Aorta (tissue), 5 donors: ENCODE data around the gene NUBPL. TPM values are rescaled to one million over a fixed set of nuclear protein-coding genes. Genes with fewer than 3 reads are reported as not detected.

Experiments used
- ATAC-seq: fragments of 200-7000 bp; cut with Tn5 transposase; one replicate; pipeline ENCODE4 v1.9.1; 2022; ENCODE audit warnings: moderate library complexity; ENCODE audit not compliant: low FRiP score
- DNase-seq, 2 donors: peaks; one replicate each; pipeline ENCODE4 v3.0.0-alpha.2; 2020
- H3K27ac ChIP-seq, 2 donors: one replicate each; pipeline ENCODE4 v1.5.1; 2013; ENCODE audit warnings: low read length in 2 of 2, mild to moderate bottlenecking in 2 of 2, moderate library complexity in 2 of 2, control low read depth in 1 of 2, inconsistent platforms in 1 of 2, low read depth in 1 of 2
- H3K27me3 ChIP-seq, 2 donors: one replicate each; pipeline ENCODE4 v1.6.1; 2013; ENCODE audit warnings: control low read depth in 1 of 2, low read length in 1 of 2, mild to moderate bottlenecking in 1 of 2, moderate library complexity in 1 of 2; ENCODE audit not compliant: insufficient read depth in 2 of 2, control insufficient read depth in 1 of 2
- H3K36me3 ChIP-seq, 2 donors: one replicate each; pipeline ENCODE4 v1.6.1; 2013; ENCODE audit warnings: control low read depth in 1 of 2, low read length in 1 of 2, mild to moderate bottlenecking in 1 of 2; ENCODE audit not compliant: insufficient read depth in 2 of 2, control insufficient read depth in 1 of 2
- H3K4me1 ChIP-seq, 2 donors: one replicate each; pipeline ENCODE4 v1.6.1; 2013; ENCODE audit warnings: low read length in 2 of 2, control low read depth in 1 of 2, mild to moderate bottlenecking in 1 of 2, moderate library complexity in 1 of 2; ENCODE audit not compliant: insufficient read depth in 2 of 2, control insufficient read depth in 1 of 2
- H3K4me3 ChIP-seq, 2 donors: one replicate each; pipeline ENCODE4 v1.5.1; 2013; ENCODE audit warnings: low read length in 2 of 2, control low read depth in 1 of 2, mild to moderate bottlenecking in 1 of 2
- H3K9me3 ChIP-seq: one replicate; pipeline ENCODE4 v1.6.1; 2013; ENCODE audit warnings: mild to moderate bottlenecking, low read length; ENCODE audit not compliant: control insufficient read depth
- WGBS, 2 donors: extraction: QIAGEN DNeasy Blood & Tissue Kit; methylation state at CpG; one replicate each; pipeline ENCODE4 v1.1.7; 2013; 5-methylcytosine and 5-hydroxymethylcytosine counted together
- intact Hi-C, 2 donors: fragments of 100-400 bp; cut with DNase I; formaldehyde crosslinking; loops; one replicate each; pipeline versions ENCODE4 v1.14.2 to v1.15.0; 2022
- polyA plus RNA-seq, 2 donors: library from polyadenylated mRNA; stranded (reverse); fragments of 200-250 nt; gene quantifications; one replicate each; pipeline ENCODE4 v1.2.3, GENCODE V29; 2013
- total RNA-seq, 2 donors: library from RNA; stranded (reverse); fragmentation: NEBNext Ultra II Directional; extraction: Animal tissue kit (Norgen Biotek cat#: 25700); gene quantifications; one replicate each; pipeline ENCODE4 v1.2.1, GENCODE V29; 2021
- donor health status: healthy with polysubstance abuse.
- donor health status: Bipolar disorder and iron deficiency.
- donor health status: DM: no; HTN: no; CAD: no.
- donor health status: DM: no; HTN: no; CAD: no.
- donor health status: DM: yes; HTN: yes; CAD: no.

NUBPL gene
- total and polyA plus RNA-seq, 4 donors, result 6.6 to 15.9 (median 9.5) TPM

GRCh38 chr14:31672709-31673108 is 111.5 kb downstream of the NUBPL start:
- H3K4me3 ChIP-seq, result no peak overlapping the region
- H3K4me1 ChIP-seq, result no peaks in the 10 kb centered on the region
- no peak overlapping the region for H3K27ac ChIP-seq
- DNase-seq, result no peak
- 79 to 95% methylated on average over 3 of the region's 3 CpGs for WGBS, 2 donors
- no peaks in the 10 kb centered on the region for H3K9me3 ChIP-seq
- no peaks in the 10 kb centered on the region for H3K27me3 ChIP-seq
- ATAC-seq, result no peak
- intact Hi-C loops, result no loop called here
- H3K36me3 ChIP-seq, result no peaks in the 10 kb centered on the region

GRCh38 chr14:31677052-31677451 is 115.8 kb downstream of the NUBPL start:
- intact Hi-C loops, result no loop called here
- ATAC-seq, result no peak
- H3K27me3 ChIP-seq, result no peaks in the 10 kb centered on the region
- H3K27ac ChIP-seq, result no peak overlapping the region
- no peaks in the 10 kb centered on the region for H3K9me3 ChIP-seq
- no peaks in the 10 kb centered on the region for H3K4me1 ChIP-seq
- H3K36me3 ChIP-seq, result no peaks in the 10 kb centered on the region
- 53 to 86% methylated on average over 3 of the region's 3 CpGs for WGBS, 2 donors
- no peak for DNase-seq
- H3K4me3 ChIP-seq, result no peak overlapping the region

- no peak for DNase-seq
- Histone ChIP-seq H3K4me3 (no peak overlapping the region), H3K36me3 (no peaks in the 10 kb centered on the region), H3K27me3 (no peaks in the 10 kb centered on the region), H3K27ac (no peak overlapping the region), H3K9me3 (no peaks in the 10 kb centered on the region), H3K4me1 (no peaks in the 10 kb centered on the region)
- ATAC-seq, result no peak
- intact Hi-C loops, result no loop called here
- WGBS, 2 donors, result 86 to 96% methylated on average over 3 of the region's 3 CpGs
These were observed 116.4 kb downstream of the NUBPL start for GRCh38 chr14:31677630-31678029.

- DNase-seq, result no peak
- Histone ChIP-seq H3K27me3 (no peaks in the 10 kb centered on the region), H3K4me1 (no peaks in the 10 kb centered on the region), H3K36me3 (no peaks in the 10 kb centered on the region), H3K9me3 (peaks cover 2% of the 10 kb centered on the region), H3K4me3 (no peak overlapping the region), H3K27ac (no peak overlapping the region)
- 89% methylated on average over 9 of the region's 9 CpGs for WGBS, 2 donors
- intact Hi-C loops, result no loop called here
- no peak for ATAC-seq
These were observed 117.4 kb downstream of the NUBPL start for GRCh38 chr14:31678421-31679249.

GRCh38 chr14:31682768-31683167 is 121.6 kb downstream of the NUBPL start:
- H3K27me3 ChIP-seq, result no peaks in the 10 kb centered on the region
- ATAC-seq, result no peak
- peaks cover 2% of the 10 kb centered on the region for H3K9me3 ChIP-seq
- no peak for DNase-seq
- H3K27ac ChIP-seq, result no peak overlapping the region
- no peak overlapping the region for H3K4me3 ChIP-seq
- intact Hi-C loops, result no loop called here
- no peaks in the 10 kb centered on the region for H3K36me3 ChIP-seq
- 94 to 100% methylated on average over 2 of the region's 2 CpGs for WGBS, 2 donors
- no peaks in the 10 kb centered on the region for H3K4me1 ChIP-seq

- no peak overlapping the region for H3K27ac ChIP-seq
- H3K4me3 ChIP-seq, result no peak overlapping the region
- no peaks in the 10 kb centered on the region for H3K36me3 ChIP-seq
- DNase-seq, result no peak
- no peak for ATAC-seq
- H3K27me3 ChIP-seq, result no peaks in the 10 kb centered on the region
- WGBS, 2 donors, result 85 to 92% methylated on average over 1 of the region's 1 CpG
- H3K9me3 ChIP-seq, result peaks cover 1% of the 10 kb centered on the region
- intact Hi-C loops, result no loop called here
- H3K4me1 ChIP-seq, result no peaks in the 10 kb centered on the region
These were observed 126.5 kb downstream of the NUBPL start for GRCh38 chr14:31687726-31688125.

GRCh38 chr14:31690056-31690455 is 128.9 kb downstream of the NUBPL start:
- Histone ChIP-seq H3K36me3 (no peaks in the 10 kb centered on the region), H3K27me3 (no peaks in the 10 kb centered on the region), H3K9me3 (no peaks in the 10 kb centered on the region), H3K27ac (no peak overlapping the region), H3K4me1 (no peaks in the 10 kb centered on the region), H3K4me3 (no peak overlapping the region)
- WGBS, 2 donors, result 86 to 91% methylated on average over 3 of the region's 3 CpGs
- DNase-seq, result no peak
- intact Hi-C loops, result no loop called here
- no peak for ATAC-seq

- H3K27ac ChIP-seq, result no peak overlapping the region
- no peaks in the 10 kb centered on the region for H3K4me1 ChIP-seq
- no peak for ATAC-seq
- intact Hi-C loops, result no loop called here
- no peaks in the 10 kb centered on the region for H3K36me3 ChIP-seq
- 68 to 81% methylated on average over 1 of the region's 1 CpG for WGBS, 2 donors
- no peaks in the 10 kb centered on the region for H3K27me3 ChIP-seq
- H3K4me3 ChIP-seq, result no peak overlapping the region
- DNase-seq, result no peak
- no peaks in the 10 kb centered on the region for H3K9me3 ChIP-seq
These were observed 131.2 kb downstream of the NUBPL start for GRCh38 chr14:31692376-31692781.

GRCh38 chr14:31696378-31696777 is 135.2 kb downstream of the NUBPL start:
- 38 to 48% methylated on average over 4 of the region's 4 CpGs for WGBS, 2 donors
- Histone ChIP-seq H3K27me3 (no peaks in the 10 kb centered on the region), H3K9me3 (no peaks in the 10 kb centered on the region), H3K36me3 (no peaks in the 10 kb centered on the region), H3K4me1 (no peaks in the 10 kb centered on the region), H3K27ac (no peak overlapping the region), H3K4me3 (no peak overlapping the region)
- intact Hi-C loops, result no loop called here
- no peak for ATAC-seq
- no peak for DNase-seq
